GM13976 (cell line): Measurements from ENCODE around the gene UBE2K.
"Not testable (repeated sequence)": the region's sequence is repeated elsewhere in the genome, so short reads cannot be mapped to it uniquely, and the experiment has no call there.

Experiments
- DNase-seq: peaks from one replicate; pipeline ENCODE4 v3.0.0; 2012; ENCODE audit warnings: low spot score
- in situ Hi-C: fragments of 300-500 bp; cut with MboI; formaldehyde crosslinking; loops from one replicate; pipeline ENCODE4 v1.12.0; 2022; ENCODE audit warnings: low sequenced_read_pairs, mixed read lengths, inconsistent platforms; ENCODE audit not compliant: unreplicated experiment
- TF ChIP-seq, protein P1 (sequence below): IDR thresholded peaks from 2 replicates; pipeline ENCODE4 v1.5.1; 2012; ENCODE audit warnings: borderline replicate concordance, mild to moderate bottlenecking; ENCODE audit not compliant: insufficient read depth; ENCODE audit errors: extremely low read depth, missing control alignments, control extremely low read depth

The UBE2K gene

DNA sequence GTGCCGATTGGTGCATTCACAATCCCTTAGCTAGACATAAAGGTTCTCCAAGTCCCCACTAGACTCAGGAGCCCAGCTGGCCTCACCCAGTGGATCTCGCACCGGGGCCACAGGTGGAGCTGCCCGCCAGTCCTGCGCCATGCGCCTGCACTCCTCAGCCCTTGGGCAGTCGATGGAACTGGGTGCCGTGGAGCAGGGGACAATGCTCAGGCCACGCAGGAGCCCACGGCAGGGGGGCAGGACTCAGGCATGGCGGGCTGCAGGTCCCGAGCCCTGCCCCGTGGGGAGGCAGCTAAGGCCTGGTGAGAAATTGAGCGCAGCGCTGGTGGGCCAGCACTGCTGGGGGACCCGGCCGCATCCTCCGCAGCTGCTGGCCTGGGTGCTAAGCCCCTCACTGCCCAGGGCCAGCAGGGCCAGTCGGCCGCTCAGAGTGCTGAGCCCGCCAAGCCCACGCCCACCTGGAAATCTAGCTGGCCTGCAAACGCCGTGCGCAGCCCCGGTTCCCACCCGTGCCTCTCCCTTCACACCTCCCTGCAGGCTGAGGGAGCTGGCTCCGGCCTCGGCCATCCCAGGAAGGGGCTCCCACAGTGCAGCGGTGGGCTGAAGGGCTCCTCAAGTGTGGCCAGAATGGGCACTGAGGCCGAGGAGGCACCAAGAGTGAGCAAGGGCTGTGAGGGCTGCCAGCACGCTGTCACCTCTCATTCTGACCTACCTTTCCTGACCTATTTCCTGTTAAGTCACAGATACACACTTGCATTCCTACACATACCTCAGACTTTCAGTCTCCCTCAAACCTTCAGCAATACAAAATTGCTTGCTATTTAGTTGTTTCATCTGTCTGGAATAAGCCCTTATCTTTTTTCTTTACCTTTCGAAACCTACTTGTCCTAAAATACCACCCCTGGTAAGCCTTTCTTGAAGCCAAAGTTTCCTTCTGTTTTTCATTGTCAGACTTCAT, 20.7 kb downstream of the UBE2K start:
- no peak for DNase-seq
- TF ChIP-seq, protein P1, sequence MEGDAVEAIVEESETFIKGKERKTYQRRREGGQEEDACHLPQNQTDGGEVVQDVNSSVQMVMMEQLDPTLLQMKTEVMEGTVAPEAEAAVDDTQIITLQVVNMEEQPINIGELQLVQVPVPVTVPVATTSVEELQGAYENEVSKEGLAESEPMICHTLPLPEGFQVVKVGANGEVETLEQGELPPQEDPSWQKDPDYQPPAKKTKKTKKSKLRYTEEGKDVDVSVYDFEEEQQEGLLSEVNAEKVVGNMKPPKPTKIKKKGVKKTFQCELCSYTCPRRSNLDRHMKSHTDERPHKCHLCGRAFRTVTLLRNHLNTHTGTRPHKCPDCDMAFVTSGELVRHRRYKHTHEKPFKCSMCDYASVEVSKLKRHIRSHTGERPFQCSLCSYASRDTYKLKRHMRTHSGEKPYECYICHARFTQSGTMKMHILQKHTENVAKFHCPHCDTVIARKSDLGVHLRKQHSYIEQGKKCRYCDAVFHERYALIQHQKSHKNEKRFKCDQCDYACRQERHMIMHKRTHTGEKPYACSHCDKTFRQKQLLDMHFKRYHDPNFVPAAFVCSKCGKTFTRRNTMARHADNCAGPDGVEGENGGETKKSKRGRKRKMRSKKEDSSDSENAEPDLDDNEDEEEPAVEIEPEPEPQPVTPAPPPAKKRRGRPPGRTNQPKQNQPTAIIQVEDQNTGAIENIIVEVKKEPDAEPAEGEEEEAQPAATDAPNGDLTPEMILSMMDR = no peak
- in situ Hi-C loops = no loop called here

DNA sequence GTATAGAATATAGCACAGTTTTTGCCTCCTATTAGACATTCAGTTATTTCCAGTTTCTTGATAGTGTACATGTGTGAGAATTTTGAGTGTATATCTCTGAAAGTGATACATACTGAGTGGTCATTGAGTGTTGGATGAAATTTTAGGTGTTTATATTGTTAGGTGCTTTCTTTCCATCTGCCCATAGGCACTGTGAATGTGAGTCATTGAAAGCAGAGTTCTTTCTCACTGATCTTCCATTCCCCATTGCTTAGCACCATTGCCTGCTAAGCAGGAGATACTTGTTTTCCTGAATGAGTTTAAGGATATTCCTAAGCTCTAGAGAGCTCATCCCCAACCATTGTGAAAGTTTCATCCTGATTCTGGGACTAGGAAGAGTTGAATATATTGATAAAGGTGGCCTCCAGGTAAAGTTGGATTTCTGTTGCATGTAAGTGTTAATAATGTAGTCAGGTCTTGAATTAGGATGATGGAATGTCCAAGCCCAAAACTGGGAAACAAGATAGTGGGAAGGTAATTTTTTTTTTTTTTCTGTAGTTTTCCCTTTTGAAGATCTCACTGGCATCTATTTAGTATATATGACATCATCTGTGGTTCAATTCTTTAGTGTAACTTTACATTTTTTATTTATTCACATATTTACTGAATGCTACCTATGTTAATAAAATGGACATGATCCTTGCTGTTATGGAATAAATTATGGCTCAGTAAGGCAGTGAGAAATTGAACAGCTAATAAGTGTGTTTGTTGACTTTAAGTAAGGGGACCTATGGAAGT, 22.1 kb downstream of the UBE2K start:
- in situ Hi-C loops = no loop called here
- DNase-seq = no peak
- TF ChIP-seq, protein P1 = no peak

DNA sequence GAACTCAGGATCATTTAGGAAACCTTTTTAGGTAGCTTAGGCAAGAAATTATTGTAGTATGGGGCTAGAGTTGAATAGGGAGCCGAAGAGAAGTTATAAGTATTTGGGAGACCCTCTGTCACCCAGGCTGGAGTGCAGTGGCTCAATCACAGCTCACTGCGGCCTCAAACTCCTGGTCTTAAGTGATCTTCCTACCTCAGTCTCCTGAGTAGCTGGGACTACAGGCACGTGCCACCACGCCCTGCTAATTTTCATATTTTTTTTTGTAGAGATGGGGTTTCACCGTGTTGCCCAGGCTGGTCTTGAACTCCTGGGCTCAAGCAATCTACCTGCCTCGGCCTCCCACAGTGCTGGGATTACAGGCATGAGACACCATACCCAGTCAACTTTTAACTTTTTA, 23.3 kb downstream of the UBE2K start:
- in situ Hi-C loops, DNase-seq: not testable (repeated sequence)

DNA sequence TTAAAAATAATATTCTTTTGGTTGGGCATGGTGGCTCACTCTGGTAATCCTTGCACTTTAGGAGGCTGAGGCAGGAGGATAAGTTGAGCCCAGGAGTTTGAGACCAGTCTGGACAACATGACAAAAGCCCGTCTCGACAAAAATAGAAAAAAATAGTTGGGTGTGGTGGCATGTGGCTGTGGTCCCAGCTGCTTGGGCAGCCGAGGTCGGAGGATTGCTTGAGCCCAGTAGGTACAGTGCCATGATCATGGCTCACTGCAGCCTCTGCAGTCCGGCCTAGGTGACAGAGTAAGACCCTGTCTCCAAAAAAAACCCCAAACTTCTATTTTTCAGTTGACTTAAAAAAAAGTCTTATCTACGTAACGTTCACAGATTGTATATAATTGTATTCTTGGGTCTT, 23.9 kb downstream of the UBE2K start:
- in situ Hi-C loops = no loop called here
- DNase-seq = no peak
- TF ChIP-seq, protein P1 = no peak

DNA sequence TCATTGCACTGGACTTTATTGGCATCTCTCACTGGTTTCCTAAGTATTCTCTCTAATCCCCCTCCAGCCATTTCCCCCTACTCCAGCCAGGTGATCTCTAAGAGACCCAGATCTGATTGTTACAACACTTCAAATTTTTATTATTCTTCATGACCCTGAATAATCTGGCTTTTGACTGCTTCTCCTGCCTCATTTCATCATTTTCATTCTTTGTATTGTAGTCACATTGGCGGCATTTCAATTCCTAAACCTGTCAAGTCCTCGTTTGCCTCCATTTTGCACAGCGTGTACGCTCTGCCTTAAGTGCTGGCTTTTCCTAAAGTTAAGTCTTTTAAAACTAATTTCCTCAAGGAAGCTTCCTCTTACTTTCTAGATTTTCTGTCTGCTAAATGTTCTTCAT, 31.6 kb downstream of the UBE2K start:
- in situ Hi-C loops = no loop called here
- TF ChIP-seq, protein P1 = no peak
- no peak for DNase-seq

DNA sequence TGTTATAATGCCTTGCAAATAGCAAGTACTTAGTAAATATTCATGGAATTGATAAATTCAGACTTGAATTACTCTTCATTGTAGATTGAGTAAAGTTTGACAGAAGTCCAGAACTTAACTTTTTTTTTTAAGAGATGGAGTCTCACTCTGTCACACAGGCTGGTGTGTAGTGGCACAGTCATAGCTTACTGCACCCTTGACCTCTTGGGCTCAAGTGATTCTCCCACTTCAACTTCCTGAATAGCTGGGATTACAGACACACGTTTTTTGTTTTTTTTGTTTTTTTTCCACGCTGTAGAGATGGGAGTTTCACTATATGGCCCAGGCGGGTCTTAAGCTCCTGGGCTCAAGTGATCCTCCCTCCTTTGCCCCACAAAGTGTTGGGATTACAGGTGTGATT, 32.1 kb downstream of the UBE2K start:
- TF ChIP-seq, protein P1 = no peak

DNA sequence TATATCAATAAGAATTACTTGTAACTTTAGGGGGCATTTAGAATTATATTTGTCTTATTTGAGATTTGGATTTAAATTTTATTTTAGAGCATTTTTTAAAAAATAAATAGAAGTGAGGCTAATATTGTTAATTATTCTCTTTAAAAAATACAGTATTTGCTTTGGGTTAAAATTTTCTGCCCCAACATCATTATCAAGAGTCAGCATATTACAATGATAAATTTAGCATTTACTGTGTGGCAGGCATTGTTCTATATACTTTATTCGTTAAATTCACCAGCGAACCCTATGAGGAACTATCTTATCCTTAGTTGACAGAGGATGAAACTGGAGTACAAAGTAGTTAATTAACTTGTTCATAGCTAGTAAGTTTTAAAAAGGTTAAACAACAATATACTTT, 34.0 kb downstream of the UBE2K start:
- in situ Hi-C loops = no loop called here
- TF ChIP-seq, protein P1 = no peak
- DNase-seq = no peak

More for the DNA sequence above, 32.1 kb downstream of the UBE2K start:
- no peak for DNase-seq
- in situ Hi-C loops = no loop called here
